Gastroesophageal sphincter (tissue), 3 donors: ENCODE results near the gene PRKN.

Source experiments
- EP300 ChIP-seq: sonication (generic); formaldehyde crosslinking; IDR thresholded peaks from one replicate; pipeline ENCODE4 v1.6.1; 2017; ENCODE audit warnings: antibody characterized with exemption, mild to moderate bottlenecking
- POLR2A ChIP-seq, 2 donors: fragments of 450-650 bp; IDR thresholded peaks; one replicate each; pipeline ENCODE4 v1.6.1; 2017; ENCODE audit warnings: antibody characterized with exemption in 2 of 2, mild to moderate bottlenecking in 2 of 2, moderate library complexity in 1 of 2
- POLR2AphosphoS5 ChIP-seq: sonication (generic); formaldehyde crosslinking; IDR thresholded peaks from one replicate; pipeline ENCODE4 v1.6.1; 2017; ENCODE audit warnings: antibody characterized with exemption
- TF ChIP-seq, protein P1 (sequence below), 4 experiments: fragments of 200-600 bp in 2 of 4; fragments of 450-650 bp in 2 of 4; sonication (generic) in 1 of 4; IDR thresholded peaks; one replicate each; pipeline ENCODE4 v1.5.1; 2017 to 2019; ENCODE audit warnings: antibody characterized with exemption in 4 of 4, mild to moderate bottlenecking in 2 of 4, moderate library complexity in 2 of 4

DNA sequence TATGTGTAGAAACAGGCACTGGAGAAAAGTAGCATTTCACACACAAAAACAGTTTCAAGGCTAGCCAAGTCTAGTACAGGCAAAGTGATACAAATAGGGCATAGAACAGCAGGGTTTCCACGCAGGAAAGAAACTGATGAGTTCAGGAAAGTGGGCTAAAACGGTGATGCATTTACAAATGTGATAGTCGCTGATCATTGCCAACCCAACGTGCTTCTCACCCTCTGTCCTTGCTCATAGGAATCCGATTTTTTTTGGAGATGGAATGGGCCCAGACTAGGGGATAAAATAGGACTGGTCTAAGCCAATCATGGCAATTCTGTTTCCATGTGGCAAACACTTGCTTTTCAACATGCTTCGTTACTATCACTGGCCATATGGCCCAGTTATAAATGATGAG, 536.6 kb downstream of the PRKN start:
- TF ChIP-seq, protein P1, sequence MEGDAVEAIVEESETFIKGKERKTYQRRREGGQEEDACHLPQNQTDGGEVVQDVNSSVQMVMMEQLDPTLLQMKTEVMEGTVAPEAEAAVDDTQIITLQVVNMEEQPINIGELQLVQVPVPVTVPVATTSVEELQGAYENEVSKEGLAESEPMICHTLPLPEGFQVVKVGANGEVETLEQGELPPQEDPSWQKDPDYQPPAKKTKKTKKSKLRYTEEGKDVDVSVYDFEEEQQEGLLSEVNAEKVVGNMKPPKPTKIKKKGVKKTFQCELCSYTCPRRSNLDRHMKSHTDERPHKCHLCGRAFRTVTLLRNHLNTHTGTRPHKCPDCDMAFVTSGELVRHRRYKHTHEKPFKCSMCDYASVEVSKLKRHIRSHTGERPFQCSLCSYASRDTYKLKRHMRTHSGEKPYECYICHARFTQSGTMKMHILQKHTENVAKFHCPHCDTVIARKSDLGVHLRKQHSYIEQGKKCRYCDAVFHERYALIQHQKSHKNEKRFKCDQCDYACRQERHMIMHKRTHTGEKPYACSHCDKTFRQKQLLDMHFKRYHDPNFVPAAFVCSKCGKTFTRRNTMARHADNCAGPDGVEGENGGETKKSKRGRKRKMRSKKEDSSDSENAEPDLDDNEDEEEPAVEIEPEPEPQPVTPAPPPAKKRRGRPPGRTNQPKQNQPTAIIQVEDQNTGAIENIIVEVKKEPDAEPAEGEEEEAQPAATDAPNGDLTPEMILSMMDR (IDR thresholded peaks at IDR 0.05), result no peak
- TF ChIP-seq POLR2A (IDR thresholded peaks at IDR 0.05), result no peak
- TF ChIP-seq EP300, result no peak
- no peak for TF ChIP-seq POLR2AphosphoS5
